ENCODE results near the gene NEO1.

DNA sequence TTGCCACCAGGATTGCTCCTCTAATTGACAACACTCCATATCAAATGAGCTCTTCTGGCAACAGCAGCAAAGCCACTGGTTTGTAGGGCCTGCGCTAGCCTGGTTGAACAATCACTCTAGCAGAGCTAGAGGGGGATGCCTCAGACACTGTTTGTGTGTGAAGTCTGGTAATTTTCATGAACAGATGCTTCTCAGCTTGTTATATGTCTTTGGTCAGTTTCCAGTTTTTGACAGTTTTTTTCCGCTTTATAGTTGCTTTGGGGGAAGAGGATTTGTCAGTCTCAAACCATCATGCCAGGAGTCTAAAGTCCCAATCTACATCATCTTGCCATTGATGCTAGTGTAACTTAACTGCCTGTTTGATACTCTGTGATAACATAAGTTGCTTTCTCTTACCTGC, 180.5 kb downstream of the NEO1 start:
- TF ChIP-seq TAF1 (IDR thresholded peaks at IDR 0.05; ENCODE audit: low read depth) = no peak
- TF ChIP-seq POLR2AphosphoS5 (IDR thresholded peaks at IDR 0.05) = no peak
- TF ChIP-seq CTCF (IDR thresholded peaks at IDR 0.05; ENCODE audit: poor library complexity, severe bottlenecking) = no peak
- TF ChIP-seq EZH2 (IDR thresholded peaks at IDR 0.05; ENCODE audit: borderline replicate concordance, insufficient read depth, low read length, poor library complexity, severe bottlenecking) = no peak
- no peak for TF ChIP-seq MXI1 (conservative IDR thresholded peaks at IDR 0.05; ENCODE audit: poor library complexity, severe bottlenecking)
- TF ChIP-seq SMC3 (conservative IDR thresholded peaks at IDR 0.05; ENCODE audit: poor library complexity) = no peak
- no peak for TF ChIP-seq REST (IDR thresholded peaks at IDR 0.05; ENCODE audit: borderline replicate concordance)
- TF ChIP-seq RAD21 (conservative IDR thresholded peaks at IDR 0.05) = no peak

Data from neural cell (in vitro differentiated cells).